NCI-H1930 (cell line): ENCODE data around the gene MSGN1.

ENCODE experiments used
- DNase-seq, 2 experiments: peaks; one replicate each; lab custom pipeline; 2025; lab: John Stamatoyannopoulos, UW

The MSGN1 gene

GRCh38 chr2:17816396-17817245, at the start of gene MSGN1:
Gene MSGN1, plus strand, starts transcription at chr2:17816460. Its CDS starts 59 bp downstream, at chr2:17816519.
- no peak for DNase-seq

GRCh38 chr2:17768894-17769293, 47.4 kb upstream of the MSGN1 start:
- no peak for DNase-seq

GRCh38 chr2:17771956-17772355, 44.3 kb upstream of the MSGN1 start:
- DNase-seq: no peak

GRCh38 chr2:17772532-17772931, 43.7 kb upstream of the MSGN1 start:
- no peak for DNase-seq

GRCh38 chr2:17780546-17780945, 35.7 kb upstream of the MSGN1 start:
- DNase-seq: no peak

- no peak for DNase-seq
These were observed 34.8 kb upstream of the MSGN1 start for GRCh38 chr2:17781482-17781881.

GRCh38 chr2:17786727-17787126, 29.5 kb upstream of the MSGN1 start:
- no peak for DNase-seq

- DNase-seq: no peak
These were observed 27.5 kb upstream of the MSGN1 start for GRCh38 chr2:17788773-17789172.

GRCh38 chr2:17790536-17790935, 25.7 kb upstream of the MSGN1 start:
- DNase-seq: no peak

GRCh38 chr2:17791121-17791816, 25.0 kb upstream of the MSGN1 start:
- DNase-seq: no peak

GRCh38 chr2:17791817-17792130, 24.5 kb upstream of the MSGN1 start:
- no peak for DNase-seq

GRCh38 chr2:17792515-17792914, 23.7 kb upstream of the MSGN1 start:
- DNase-seq: no peak

GRCh38 chr2:17793296-17793695, 23.0 kb upstream of the MSGN1 start:
- DNase-seq: no peak

GRCh38 chr2:17793803-17794354, 22.4 kb upstream of the MSGN1 start:
- DNase-seq: no peak

GRCh38 chr2:17795309-17795708, 21.0 kb upstream of the MSGN1 start:
- no peak for DNase-seq

- no peak for DNase-seq
These were observed 17.9 kb upstream of the MSGN1 start for GRCh38 chr2:17798338-17798737.

GRCh38 chr2:17799301-17800120, 16.7 kb upstream of the MSGN1 start:
- DNase-seq: no peak

- no peak for DNase-seq
These were observed 16.0 kb upstream of the MSGN1 start for GRCh38 chr2:17800219-17800618.

GRCh38 chr2:17800693-17801458, 15.4 kb upstream of the MSGN1 start:
- no peak for DNase-seq

- no peak for DNase-seq
These were observed 12.8 kb upstream of the MSGN1 start for GRCh38 chr2:17803497-17803896.

- DNase-seq: no peak
These were observed 11.9 kb upstream of the MSGN1 start for GRCh38 chr2:17804358-17804757.

- no peak for DNase-seq
These were observed 11.1 kb upstream of the MSGN1 start for GRCh38 chr2:17805166-17805565.
